Esophagus muscularis mucosa (tissue), 4 donors: ENCODE results near the gene SND1. TPM values are rescaled to one million over a fixed set of nuclear protein-coding genes. Genes with fewer than 3 reads are reported as not detected.

Experiments used
- DNase-seq: peaks from one replicate; pipeline ENCODE4 v3.0.0-alpha.2; 2017; ENCODE audit errors: extremely low spot score
- H3K27ac ChIP-seq, 4 donors: fragments of 200-600 bp; sonication (generic); replicated peaks in 1 of 4; 1 replicate in 3 of 4; 2 replicates in 1 of 4; pipeline ENCODE4 v1.5.1; 2016 to 2019; ENCODE audit warnings: mild to moderate bottlenecking in 1 of 4
- H3K27me3 ChIP-seq, 4 donors: fragments of 200-600 bp; sonication (generic); one replicate each; pipeline versions ENCODE4 v1.5.1 to v1.6.0; 2016 to 2019
- H3K36me3 ChIP-seq, 4 donors: fragments of 200-600 bp; sonication (generic); one replicate each; pipeline ENCODE4 v1.5.1; 2016 to 2019
- H3K4me1 ChIP-seq, 4 donors: fragments of 200-600 bp; sonication (generic); one replicate each; pipeline ENCODE4 v1.5.1; 2016 to 2019
- H3K4me3 ChIP-seq, 4 donors: fragments of 200-600 bp; sonication (generic); 1 replicate in 2 of 4; 2 replicates in 2 of 4; pipeline ENCODE4 v1.5.1; 2016 to 2019; ENCODE audit warnings: mild to moderate bottlenecking in 4 of 4, moderate library complexity in 1 of 4
- H3K9me3 ChIP-seq, 4 donors: fragments of 200-600 bp; sonication (generic); 1 replicate in 3 of 4; 2 replicates in 1 of 4; pipeline ENCODE4 v1.5.1; 2016 to 2019
- EP300 ChIP-seq: sonication (generic); formaldehyde crosslinking; IDR thresholded peaks from one replicate; pipeline ENCODE4 v1.6.1; 2017; ENCODE audit warnings: antibody characterized with exemption
- POLR2A ChIP-seq: fragments of 450-650 bp; IDR thresholded peaks from one replicate; pipeline ENCODE4 v1.6.1; 2017; ENCODE audit warnings: antibody characterized with exemption, moderate library complexity, mild to moderate bottlenecking, low read depth
- POLR2AphosphoS5 ChIP-seq, 2 donors: sonication (generic); formaldehyde crosslinking; IDR thresholded peaks; one replicate each; pipeline ENCODE4 v1.6.1; 2017; ENCODE audit warnings: antibody characterized with exemption in 2 of 2
- WGBS: methylation state at CpG from one replicate; pipeline ENCODE4 v1.1.5; 2018; 5-methylcytosine and 5-hydroxymethylcytosine counted together
- intact Hi-C: fragments of 100-400 bp; cut with DNase I; formaldehyde crosslinking; loops from one replicate; pipeline ENCODE4 v1.15.1; 2023
- total RNA-seq, 4 donors: library from RNA; depleted of rRNA; stranded (reverse); fragments of >200 nt; gene quantifications; one replicate each; pipeline versions ENCODE4 v1.1.0 to v1.2.1, GENCODE V29; 2016
- TF ChIP-seq, protein P1 (sequence below), 3 experiments: fragments of 200-600 bp in 2 of 3; fragments of 450-650 bp in 1 of 3; sonication (generic) in 2 of 3; IDR thresholded peaks; one replicate each; pipeline ENCODE4 v1.5.1; 2017 to 2019; ENCODE audit warnings: antibody characterized with exemption in 3 of 3, mild to moderate bottlenecking in 2 of 3, moderate library complexity in 1 of 3

Gene SND1
- total RNA-seq, 4 donors from 2014 or later = 71.4 to 91.2 (median 81.3) TPM

DNA sequence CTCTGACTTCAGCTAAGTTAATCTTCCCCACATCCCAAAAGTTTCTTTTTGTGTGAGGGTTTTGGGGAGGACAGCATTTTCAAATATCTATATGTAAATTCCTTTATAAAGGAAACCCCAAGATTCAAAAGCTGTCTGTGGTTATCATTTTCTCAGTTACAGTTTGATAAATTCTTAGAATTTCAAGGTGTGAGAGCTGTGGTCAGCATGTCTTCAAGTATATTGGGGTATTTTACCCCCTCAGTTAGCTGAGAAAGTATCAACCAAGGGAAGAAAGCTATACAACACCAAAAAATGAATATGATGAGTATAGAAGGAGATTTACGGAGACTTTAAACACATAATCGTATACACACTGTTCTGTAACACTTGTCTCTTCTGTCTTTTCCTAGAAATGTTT is 109.2 kb downstream of the SND1 start:
- no peak overlapping the region for H3K27ac ChIP-seq
- no peak for DNase-seq
- no peak overlapping the region for H3K4me3 ChIP-seq
- TF ChIP-seq, protein P1, sequence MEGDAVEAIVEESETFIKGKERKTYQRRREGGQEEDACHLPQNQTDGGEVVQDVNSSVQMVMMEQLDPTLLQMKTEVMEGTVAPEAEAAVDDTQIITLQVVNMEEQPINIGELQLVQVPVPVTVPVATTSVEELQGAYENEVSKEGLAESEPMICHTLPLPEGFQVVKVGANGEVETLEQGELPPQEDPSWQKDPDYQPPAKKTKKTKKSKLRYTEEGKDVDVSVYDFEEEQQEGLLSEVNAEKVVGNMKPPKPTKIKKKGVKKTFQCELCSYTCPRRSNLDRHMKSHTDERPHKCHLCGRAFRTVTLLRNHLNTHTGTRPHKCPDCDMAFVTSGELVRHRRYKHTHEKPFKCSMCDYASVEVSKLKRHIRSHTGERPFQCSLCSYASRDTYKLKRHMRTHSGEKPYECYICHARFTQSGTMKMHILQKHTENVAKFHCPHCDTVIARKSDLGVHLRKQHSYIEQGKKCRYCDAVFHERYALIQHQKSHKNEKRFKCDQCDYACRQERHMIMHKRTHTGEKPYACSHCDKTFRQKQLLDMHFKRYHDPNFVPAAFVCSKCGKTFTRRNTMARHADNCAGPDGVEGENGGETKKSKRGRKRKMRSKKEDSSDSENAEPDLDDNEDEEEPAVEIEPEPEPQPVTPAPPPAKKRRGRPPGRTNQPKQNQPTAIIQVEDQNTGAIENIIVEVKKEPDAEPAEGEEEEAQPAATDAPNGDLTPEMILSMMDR (IDR thresholded peaks at IDR 0.05) = no peak
- TF ChIP-seq EP300 (no peak), POLR2AphosphoS5 (IDR thresholded peaks at IDR 0.05) (no peak), POLR2A (no peak)
- 92% methylated on average over 2 of the region's 2 CpGs for WGBS
- H3K27me3 ChIP-seq = no peaks in the 10 kb centered on the region
- no peaks in the 10 kb centered on the region for H3K4me1 ChIP-seq
- no peaks in the 10 kb centered on the region for H3K9me3 ChIP-seq
- intact Hi-C loops = no loop called here
- H3K36me3 ChIP-seq = no peaks in the 10 kb centered on the region

DNA sequence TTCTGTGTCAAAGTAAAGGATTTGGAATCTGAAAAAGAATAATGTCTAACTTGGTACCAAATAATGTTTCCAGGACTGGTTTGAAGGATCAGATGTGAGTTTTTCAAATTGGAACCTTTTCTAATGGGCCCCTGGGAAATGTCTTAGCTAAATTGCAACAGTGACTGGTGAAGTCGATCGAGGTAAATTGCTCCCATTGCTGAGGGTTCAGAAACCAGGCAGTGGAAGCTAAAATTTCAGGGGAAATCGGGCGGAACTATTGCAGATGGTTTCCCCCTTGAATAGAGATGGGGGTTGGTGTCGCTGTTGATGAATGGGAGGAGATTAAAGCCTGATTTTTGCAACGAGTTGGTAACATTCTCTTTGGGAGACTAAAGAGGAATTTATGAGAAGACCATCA is 112.7 kb downstream of the SND1 start:
- no peaks in the 10 kb centered on the region for H3K27me3 ChIP-seq
- no peaks in the 10 kb centered on the region for H3K9me3 ChIP-seq
- peaks cover 0 to 5% (median 1%) of the 10 kb centered on the region in 4 donors for H3K4me1 ChIP-seq
- intact Hi-C loops = no loop called here
- no peak for TF ChIP-seq EP300
- TF ChIP-seq, protein P1 (IDR thresholded peaks at IDR 0.05) = no peak
- no peak for TF ChIP-seq POLR2AphosphoS5 (IDR thresholded peaks at IDR 0.05)
- no peak for TF ChIP-seq POLR2A
- DNase-seq = no peak
- H3K4me3 ChIP-seq = no peak overlapping the region
- no peak overlapping the region for H3K27ac ChIP-seq
- H3K36me3 ChIP-seq = no peaks in the 10 kb centered on the region
- 84% methylated on average over 6 of the region's 6 CpGs for WGBS

- WGBS = 96% methylated on average over 3 of the region's 3 CpGs
- Histone ChIP-seq H3K27me3 (no peaks in the 10 kb centered on the region), H3K4me3 (no peak overlapping the region), H3K36me3 (no peaks in the 10 kb centered on the region), H3K9me3 (no peaks in the 10 kb centered on the region), H3K27ac (no peak overlapping the region), H3K4me1 (peaks cover 0 to 9% (median 6%) of the 10 kb centered on the region in 4 donors)
- DNase-seq = no peak
- intact Hi-C loops = no loop called here
- TF ChIP-seq POLR2A (no peak), POLR2AphosphoS5 (IDR thresholded peaks at IDR 0.05) (no peak), EP300 (no peak)
- TF ChIP-seq, protein P1 (IDR thresholded peaks at IDR 0.05) = no peak
Observed at GRCh38 chr7:127765150-127765549, 113.2 kb downstream of the SND1 start.

- Histone ChIP-seq H3K9me3 (no peaks in the 10 kb centered on the region), H3K36me3 (no peaks in the 10 kb centered on the region), H3K4me1 (peaks cover 7 to 20% (median 15%) of the 10 kb centered on the region in 4 donors), H3K4me3 (no peak overlapping the region), H3K27me3 (no peaks in the 10 kb centered on the region), H3K27ac (no peak overlapping the region)
- DNase-seq = no peak
- WGBS = 72% methylated on average over 4 of the region's 4 CpGs
- no peak for TF ChIP-seq EP300
- no peak for TF ChIP-seq POLR2AphosphoS5 (IDR thresholded peaks at IDR 0.05)
- TF ChIP-seq, protein P1 (IDR thresholded peaks at IDR 0.05) = no peak
- no peak for TF ChIP-seq POLR2A
- intact Hi-C loops = no loop called here
Observed at GRCh38 chr7:127766831-127767459, 115.0 kb downstream of the SND1 start.

GRCh38 chr7:127768241-127768640 is 116.2 kb downstream of the SND1 start:
- peaks cover 7 to 20% (median 15%) of the 10 kb centered on the region in 4 donors for H3K4me1 ChIP-seq
- no peak for DNase-seq
- no peak overlapping the region for H3K4me3 ChIP-seq
- TF ChIP-seq EP300 = no peak
- TF ChIP-seq, protein P1 (IDR thresholded peaks at IDR 0.05) = no peak
- no peak for TF ChIP-seq POLR2A
- no peak for TF ChIP-seq POLR2AphosphoS5 (IDR thresholded peaks at IDR 0.05)
- no peak overlapping the region for H3K27ac ChIP-seq
- no peaks in the 10 kb centered on the region for H3K36me3 ChIP-seq
- H3K9me3 ChIP-seq = no peaks in the 10 kb centered on the region
- intact Hi-C loops = no loop called here
- no peaks in the 10 kb centered on the region for H3K27me3 ChIP-seq
- WGBS = 85% methylated on average over 2 of the region's 2 CpGs
